GM11168 (cell line): ENCODE data around the gene OR1F1.
"Not testable (repeated sequence)": the region's sequence is repeated elsewhere in the genome, so short reads cannot be mapped to it uniquely, and the experiment has no call there.

Experiments used
- in situ Hi-C: fragments of 300-500 bp; cut with MboI; formaldehyde crosslinking; loops from one replicate; pipeline ENCODE4 v1.12.0; 2022; ENCODE audit warnings: low sequenced_read_pairs; ENCODE audit not compliant: unreplicated experiment

OR1F1 gene

DNA sequence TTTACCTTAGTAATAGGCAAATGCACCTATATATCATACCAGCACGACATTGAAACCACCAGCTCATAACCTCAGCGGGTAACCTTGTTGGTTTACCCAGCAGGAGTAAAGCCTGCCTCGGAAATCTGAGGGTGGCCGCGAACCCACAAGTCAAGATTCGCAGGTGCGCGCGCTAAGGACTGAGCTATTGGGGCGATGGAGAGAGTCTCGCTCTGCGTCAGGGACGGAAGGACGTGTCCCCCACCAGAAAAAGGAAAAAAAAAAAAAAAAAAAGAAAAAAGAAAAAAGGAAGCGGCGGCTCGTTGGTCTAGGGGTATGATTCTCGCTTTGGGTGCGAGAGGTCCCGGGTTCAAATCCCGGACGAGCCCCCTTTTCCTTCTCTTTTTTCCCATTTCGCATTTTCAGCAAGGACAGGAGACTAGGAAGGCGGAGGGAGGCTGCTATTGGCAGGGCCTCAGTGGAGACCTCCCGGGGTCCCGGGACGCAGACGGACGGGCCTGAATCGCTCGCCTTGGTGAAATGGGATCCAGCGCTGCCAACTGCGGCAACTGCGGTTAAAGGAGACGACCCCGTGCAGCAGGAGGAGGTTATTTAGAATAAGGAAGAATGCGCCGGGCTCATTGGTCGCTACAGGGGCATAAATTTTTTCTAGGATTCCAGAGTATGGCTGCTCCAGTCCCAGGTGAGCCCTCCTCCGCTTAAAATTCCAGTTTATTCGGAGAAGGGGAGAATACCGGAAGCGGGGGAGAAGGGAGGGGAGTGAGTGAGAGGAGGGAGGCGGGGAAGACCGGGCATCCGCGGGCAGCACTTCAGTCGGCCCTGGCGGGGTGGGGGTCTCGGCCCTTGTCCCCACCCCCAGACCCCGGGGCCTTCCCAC, at the start of gene OR1F1:
OR1F1 (plus strand) TSS at position 407 of the 877 bp plus-strand sequence.
- in situ Hi-C loops: no loop called here

DNA sequence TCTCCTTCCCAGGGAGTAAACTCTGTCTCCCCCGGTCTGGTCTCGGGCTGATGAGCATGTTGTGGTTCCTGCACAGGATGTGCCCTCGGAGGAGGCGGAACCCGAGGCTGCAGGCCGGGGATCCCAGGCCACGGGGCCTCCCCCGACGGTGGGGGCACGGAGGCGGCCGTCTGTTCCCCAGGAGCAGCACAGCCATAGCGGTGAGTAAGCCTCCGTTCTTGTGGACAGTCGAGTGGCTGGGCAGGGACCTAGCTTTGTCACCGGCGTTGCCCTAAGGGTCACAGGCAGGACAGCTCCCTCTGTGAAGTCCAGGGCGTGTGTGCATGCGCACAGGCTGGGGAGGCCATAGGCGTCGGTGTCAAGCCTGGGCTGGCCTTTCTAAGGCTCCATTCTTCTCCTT, 49.7 kb upstream of the OR1F1 start:
- in situ Hi-C loops: no loop called here

DNA sequence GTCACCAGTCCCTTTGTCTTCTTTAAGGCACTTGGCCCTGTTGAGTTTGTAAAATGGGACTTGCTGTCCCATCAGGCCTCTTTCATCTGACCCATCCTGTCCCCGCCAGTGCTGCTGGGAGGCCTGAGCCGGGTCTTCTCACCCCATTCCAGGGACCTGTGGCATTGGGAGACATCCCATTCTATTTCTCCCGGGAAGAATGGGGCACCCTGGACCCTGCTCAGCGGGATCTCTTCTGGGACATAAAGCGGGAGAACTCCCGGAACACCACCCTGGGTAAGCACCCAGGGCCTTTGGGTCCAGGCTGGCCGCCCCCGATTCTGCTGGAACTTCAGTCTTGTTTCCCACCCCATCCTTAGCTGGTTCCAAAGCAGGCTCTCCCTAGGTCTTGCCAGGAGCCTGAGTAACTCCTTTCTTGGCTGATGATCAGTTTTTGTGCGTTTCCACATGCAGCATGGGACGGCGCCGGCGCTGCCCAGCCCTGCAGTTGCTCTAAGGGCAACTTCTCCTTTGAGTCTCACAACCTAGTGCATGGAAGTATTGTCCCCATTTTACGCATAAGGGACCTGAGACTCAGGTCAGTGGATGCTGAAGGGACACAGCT, 49.1 kb upstream of the OR1F1 start:
- in situ Hi-C loops: no loop called here

DNA sequence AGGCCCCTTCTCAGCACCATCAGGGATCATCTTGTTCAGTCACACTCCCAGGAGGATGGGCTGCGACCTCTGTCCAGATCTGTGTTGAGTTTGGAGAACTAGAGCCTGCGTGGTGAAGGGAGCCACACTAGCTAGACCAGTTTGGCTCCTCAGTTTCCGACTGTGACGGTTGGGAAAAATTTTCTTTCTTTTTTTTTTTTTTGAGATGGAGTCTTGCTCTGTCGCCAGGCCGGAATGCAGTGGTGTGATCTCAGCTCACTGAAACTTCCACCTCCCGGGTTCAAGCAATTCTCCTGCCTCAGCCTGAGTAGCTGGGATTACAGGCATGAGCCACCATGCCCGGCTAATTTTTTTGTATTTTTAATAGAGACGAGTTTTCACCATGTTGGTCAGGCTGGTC, 48.4 kb upstream of the OR1F1 start:
- in situ Hi-C loops: not testable (repeated sequence)

DNA sequence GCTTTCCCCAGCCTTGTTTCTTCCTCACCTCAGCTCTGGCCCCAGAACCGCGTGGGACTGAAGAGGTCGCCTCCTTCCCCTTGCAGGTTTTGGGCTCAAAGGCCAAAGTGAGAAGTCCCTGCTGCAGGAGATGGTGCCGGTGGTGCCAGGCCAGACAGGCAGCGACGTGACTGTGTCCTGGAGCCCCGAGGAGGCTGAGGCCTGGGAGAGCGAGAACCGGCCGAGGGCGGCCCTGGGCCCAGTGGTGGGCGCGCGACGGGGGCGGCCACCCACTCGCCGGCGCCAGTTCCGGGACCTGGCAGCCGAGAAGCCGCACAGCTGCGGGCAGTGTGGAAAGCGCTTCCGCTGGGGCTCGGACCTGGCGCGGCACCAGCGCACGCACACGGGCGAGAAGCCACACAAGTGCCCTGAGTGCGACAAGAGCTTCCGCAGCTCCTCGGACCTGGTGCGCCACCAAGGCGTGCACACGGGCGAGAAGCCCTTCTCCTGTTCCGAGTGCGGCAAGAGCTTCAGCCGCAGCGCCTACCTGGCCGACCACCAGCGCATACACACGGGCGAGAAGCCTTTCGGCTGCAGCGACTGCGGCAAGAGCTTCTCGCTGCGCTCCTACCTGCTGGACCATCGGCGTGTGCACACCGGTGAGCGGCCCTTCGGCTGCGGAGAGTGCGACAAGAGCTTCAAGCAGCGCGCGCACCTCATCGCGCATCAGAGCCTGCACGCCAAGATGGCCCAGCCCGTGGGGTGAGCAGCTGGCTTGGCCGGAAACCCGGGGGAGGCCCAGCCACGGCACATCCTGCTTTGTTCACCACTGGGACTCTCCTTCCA, 47.2 kb upstream of the OR1F1 start:
- in situ Hi-C loops: no loop called here

DNA sequence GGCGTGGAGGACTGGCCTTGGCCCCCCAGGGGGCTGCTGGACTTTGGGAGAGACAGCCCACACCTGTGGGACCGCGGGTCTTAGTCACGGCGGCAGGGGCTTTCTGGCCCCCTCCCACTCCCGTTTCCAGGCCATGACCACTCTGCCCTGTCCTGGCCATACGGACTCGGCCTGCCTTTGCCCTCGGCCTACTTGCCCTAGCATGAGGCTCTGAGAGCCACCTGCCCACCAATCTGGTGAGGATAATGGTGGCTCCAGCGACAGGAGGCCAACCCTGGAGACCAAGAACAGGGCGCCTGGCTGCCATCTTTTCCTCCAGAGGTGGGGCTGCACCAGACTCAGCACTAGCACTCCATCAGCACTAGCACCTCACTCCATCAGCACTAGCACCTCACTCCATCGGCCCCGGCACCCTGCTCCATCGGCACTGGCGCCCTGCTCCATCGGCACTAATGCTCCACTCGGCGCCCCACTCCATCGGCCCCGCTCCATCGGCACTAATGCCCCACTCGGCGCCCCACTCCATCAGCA, 46.2 kb upstream of the OR1F1 start:
- in situ Hi-C loops: no loop called here

DNA sequence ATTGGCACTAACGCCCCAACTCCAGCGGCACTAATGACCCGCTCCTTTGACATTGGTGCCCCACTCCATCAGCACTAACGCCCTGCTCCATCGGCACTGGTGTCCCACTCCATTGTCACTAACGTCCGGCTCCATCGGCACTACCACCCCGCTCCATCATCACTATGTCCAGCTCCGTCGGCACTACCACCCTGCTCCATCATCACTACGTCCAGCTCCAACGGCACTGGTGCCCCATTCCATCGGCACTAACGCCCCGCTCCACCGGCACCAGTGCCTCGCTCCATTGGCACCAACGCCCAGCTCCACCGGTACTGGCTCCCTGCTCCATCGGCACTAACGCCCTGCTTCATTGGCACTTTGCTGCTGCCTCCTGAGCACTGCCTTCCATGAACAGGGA, 45.7 kb upstream of the OR1F1 start:
- in situ Hi-C loops: no loop called here

DNA sequence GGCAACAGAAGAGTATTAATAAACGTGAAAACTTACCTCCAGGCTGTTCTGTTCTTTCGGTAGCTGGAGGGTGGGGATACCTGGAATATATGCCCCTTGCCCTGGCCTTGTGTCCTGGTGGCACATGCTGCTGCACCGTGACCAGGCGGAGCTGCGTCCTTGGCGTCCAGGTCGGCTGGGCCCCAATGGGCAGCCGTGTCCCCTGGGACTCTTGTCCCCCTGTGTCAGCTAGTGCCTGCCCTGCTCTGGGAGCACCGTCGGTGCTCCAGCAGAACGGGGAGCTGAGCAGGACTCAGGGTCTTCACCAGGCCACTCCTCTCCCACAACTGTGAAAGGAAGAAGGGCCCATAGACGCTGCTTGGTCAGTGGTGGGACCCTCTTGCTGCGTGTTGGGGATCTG, 45.2 kb upstream of the OR1F1 start:
- in situ Hi-C loops: no loop called here

DNA sequence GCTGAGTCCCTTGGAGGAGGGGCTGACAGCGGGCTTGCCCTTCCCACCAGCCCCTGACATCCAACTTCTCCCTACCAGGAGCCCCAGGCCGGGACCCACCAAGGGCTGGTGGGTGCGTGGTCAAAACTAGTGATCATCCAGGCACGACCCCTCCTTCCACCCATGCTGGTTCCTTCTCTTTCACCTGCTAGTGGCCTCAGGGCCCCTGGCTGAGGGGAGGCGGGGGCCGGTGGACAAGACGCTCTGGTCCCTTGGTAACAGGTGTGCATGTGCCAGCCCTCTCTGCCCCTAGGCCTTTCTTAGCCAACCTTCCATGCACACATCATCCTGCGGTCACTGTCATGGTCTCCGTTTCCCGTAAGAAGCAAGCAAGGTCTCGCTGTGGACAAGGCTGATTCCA, 44.8 kb upstream of the OR1F1 start:
- in situ Hi-C loops: no loop called here

DNA sequence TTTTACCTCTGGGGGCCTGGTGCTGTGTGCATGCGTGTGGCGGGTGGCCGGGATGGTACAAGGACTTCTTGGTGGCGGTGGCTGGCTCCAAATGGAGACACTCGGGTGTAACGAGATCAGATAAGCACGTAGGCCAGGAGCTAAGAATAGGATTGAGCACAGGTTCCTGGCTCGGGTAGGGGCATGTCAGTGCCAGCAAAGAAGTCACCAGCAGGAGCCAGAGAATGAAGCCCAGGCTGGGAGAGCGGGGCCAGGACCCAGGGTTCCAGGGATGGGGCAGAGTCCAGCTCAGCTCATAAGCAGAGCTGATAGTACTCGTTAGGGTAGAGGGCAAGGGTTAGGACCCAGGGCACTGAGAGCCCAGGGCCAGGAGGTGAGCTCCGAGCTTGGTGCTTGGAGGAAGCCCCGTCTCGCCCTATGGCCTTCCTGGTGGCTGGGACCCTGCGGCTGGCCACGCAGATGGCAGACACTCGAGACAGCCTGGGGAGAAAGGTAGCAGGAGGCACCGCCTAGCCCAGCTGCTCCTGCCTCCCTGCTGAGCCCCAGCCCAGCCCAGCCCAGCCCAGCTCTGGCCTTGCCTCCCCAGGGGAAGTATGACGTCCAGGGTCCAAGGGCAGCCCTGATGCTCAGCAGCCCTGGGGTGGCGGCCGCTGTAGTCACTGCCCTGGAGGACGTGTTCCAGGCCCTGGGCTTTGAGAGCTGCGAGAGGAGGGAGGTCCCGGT, 44.2 kb upstream of the OR1F1 start:
- in situ Hi-C loops: no loop called here

DNA sequence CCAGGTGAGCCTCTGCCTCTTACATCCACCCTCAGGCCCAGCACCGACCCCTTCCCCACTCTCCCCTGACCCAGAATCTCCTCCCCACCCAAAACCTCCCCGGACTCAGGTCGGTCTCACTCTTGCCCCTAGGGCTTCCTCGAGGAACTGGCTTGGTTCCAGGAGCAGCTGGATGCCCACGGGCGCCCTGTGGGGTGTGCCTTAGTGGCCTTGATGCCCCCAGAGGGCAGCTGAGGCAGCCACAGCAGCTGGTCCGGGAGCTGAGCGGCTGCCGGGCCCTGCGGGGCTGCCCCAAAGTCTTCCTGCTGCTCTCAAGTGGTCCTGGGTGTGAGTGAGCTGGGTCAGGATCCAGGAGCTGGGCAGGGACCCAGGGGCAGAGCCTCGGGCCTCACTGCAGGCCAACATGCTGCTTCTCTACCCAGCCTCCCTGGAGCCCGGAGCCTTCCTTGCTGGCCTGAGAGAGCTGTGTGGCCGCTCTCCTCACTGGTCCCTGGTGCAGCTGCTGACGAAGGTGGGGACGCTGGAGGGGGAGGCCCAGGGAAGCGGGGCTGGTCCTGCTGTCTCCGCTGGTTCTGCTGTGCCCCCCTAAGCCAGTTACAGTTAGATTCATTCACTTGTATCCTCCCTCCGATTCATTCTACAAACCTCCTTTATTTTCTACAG, 43.6 kb upstream of the OR1F1 start:
- in situ Hi-C loops: no loop called here

DNA sequence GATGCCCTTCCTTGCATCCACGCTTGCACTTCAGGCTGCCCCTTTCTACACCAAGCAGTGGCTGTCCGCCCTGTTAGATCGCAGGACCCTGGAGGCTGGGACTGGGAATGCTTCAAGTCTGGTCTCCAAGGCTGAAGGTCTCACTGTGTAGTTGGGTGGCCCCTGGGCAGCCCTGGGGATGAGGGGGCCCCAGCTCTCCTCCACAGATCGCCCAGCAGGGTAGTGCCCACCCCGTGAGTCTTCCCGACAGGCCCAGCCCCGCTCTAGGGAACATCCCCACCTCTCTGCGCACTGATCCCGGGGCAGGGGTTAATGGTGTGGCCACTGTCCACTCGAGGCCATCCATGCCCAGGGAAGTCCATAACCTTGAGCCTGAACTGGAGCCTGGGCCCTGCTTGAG, 42.9 kb upstream of the OR1F1 start:
- in situ Hi-C loops: no loop called here

DNA sequence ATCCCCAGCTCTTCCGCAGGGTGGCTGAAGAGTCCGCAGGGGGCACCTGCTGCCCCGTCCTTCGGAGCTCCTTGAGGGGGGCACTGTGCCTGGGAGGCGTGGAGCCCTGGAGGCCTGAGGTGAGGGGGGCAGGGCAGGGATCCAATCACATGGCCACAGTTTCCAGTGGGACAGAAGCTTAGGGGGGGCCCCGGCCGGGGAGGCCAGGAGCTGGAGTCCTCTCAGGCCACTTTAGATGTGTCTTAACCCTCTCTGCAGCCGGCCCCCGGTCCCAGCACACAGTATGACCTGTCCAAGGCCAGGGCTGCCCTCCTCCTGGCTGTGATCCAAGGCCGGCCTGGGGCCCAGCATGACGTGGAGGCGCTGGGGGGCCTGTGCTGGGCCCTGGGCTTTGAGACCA, 42.3 kb upstream of the OR1F1 start:
- in situ Hi-C loops: no loop called here

DNA sequence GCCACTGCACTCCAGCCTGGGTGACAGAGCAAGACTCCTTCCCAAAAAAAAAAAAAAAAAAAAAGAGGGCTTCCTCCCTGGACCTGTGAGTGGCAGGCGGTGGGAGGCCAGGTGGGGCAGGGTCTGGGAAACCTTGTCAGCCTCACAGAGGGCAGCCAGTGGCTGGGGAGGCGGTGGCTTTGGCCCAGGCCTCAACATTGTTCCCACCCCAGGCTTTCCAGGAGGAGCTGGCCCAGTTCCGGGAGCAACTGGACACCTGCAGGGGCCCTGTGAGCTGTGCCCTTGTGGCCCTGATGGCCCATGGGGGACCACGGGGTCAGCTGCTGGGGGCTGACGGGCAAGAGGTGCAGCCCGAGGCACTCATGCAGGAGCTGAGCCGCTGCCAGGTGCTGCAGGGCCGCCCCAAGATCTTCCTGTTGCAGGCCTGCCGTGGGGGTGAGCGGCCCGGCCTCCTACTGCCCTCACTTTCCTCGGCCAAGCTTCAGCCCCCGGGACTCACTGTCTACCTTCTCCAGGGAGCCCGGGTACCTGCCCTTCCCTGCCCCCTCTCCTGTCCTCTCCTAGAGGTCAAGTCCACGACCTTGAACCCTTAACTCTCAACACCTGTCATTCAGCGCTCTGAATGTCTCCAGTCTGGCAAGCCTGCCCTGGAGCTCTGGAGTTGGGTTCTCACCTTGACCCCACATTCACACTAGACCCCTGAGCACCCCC, 40.8 kb upstream of the OR1F1 start:
- in situ Hi-C loops: no loop called here

DNA sequence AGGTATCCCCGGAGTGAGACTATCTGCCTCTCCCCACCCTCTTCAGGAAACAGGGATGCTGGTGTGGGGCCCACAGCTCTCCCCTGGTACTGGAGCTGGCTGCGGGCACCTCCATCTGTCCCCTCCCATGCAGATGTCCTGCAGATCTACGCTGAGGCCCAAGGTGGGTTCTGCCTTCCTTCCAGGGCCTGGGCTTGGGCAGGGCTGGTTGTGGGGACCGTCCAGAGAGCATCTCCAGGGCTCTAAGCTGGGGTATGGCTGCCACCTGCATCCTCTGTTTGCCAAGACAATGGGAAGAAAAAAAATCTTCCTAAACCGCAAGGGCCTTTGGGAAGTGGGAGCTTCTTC, 40.3 kb upstream of the OR1F1 start:
- in situ Hi-C loops: no loop called here

DNA sequence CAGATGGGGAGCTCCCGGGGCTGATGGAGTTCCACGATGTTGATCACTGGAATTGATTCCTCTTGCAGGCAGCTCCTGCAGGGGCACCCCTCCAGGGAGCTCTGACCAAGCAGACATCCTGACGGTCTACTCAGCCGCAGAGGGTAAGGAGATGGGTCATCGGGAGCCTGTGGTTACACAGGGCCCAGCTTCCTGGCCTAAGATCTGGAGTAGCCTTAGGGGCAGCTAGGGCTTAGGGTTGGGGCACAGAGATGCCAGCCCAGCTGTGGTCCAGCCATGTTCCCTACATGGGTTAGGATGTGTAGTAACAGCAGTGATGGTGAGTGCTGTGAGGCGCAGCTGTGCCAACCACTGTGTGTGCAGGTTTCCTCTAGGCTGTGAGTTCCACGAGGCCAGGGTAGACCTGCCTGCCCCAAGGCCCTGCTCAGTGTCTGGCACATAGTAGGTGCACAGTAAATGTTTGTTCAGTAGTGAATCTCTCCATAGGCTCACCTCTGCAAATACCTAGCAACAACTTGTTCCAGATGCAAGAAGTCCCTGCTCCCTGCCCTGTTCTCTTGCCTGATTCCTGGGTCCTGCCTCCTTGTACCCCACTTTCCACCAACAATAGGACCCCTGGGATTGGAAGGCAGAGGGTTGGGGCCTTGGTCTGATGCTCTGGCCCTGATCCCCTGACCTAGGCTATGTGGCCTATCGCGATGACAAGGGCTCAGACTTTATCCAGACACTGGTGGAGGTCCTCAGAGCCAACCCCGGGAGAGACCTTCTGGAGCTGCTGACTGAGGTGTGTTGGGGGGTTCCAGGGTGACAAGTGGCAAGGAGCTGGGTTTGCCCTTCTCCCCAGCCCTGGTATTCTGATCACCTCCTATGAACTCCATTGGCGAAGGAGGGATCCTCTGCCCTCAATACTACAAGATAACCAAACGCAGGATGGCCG, 39.5 kb upstream of the OR1F1 start:
- in situ Hi-C loops: no loop called here

DNA sequence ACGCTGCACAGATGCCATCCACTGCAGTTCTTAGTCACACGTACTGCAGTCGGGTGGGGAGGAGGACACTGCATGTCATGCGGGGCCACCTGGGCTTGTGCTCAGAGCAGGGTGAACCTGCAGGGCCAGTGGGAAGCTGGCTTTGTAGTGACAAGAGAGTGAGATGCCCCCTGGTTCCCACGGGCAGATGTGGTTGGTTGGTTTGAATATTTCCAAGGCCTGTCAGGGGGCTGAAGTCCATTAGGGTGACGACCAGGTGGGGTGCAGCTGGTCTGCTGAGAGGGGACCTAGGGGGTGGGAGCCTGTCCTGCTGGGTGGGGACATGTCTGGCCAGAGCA, 38.8 kb upstream of the OR1F1 start:
- in situ Hi-C loops: no loop called here

DNA sequence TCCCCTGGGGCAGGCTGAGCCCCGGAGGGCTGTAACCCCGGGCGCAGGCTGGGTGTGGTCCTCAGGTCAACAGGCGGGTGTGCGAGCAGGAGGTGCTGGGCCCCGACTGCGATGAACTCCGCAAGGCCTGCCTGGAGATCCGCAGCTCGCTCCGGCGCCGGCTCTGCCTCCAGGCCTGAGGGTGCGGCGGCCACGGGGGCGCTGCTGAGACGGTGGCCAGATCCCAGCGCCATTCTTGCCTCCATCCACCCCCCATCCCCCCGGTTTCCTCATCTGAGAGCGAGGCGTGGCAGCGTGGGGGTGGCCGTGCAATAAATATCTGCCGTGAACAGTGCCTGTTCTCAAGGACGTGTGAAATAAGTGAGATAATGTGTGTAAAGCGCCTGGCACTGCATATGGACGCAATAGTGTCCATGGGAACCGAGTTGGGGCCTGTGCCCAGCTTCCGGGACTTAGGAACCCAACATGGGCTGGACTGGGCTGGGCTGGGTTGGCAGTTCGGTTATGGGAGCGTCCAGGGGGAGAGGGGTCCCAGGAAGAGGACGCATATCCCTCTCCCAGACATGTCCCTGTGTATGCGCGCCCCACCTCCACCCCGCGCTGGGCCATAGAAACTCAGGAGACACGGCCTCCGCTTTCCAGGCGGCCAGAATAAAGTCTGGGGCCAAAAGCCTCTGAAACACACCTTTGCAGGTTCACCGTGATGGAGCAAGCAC, 38.2 kb upstream of the OR1F1 start:
- in situ Hi-C loops: no loop called here
